Adrenal gland (tissue), 12 donors: Measurements from ENCODE around the gene ADIRF. TPM values are rescaled to one million over a fixed set of nuclear protein-coding genes. Genes with fewer than 3 reads are reported as not detected.
A peak's percentile ranks its signal among the peaks of the same experiment; 100 is the strongest.
"Not testable (repeated sequence)": the region's sequence is repeated elsewhere in the genome, so short reads cannot be mapped to it uniquely, and the experiment has no call there.

Experiments
- DNase-seq, 7 donors: peaks; one replicate each; pipeline ENCODE4 v3.0.0-alpha.2; 2019 to 2020
- H3K27ac ChIP-seq, 5 donors: fragments of 200-600 bp; sonication (generic) in 4 of 5; 1 replicate in 3 of 5; 2 replicates in 2 of 5; pipeline versions ENCODE4 v1.5.1 to v1.8.0; 2016 to 2020; ENCODE audit warnings: mild to moderate bottlenecking in 1 of 5
- H3K27me3 ChIP-seq: fragments of 200-600 bp; 2 replicates; pipeline ENCODE4 v1.8.0; 2021
- H3K36me3 ChIP-seq, 2 donors: fragments of 200-600 bp; replicated peaks in 1 of 2; 1 replicate in 1 of 2; 2 replicates in 1 of 2; pipeline versions ENCODE4 v1.5.1 to v1.8.0; 2018 to 2022
- H3K4me1 ChIP-seq, 2 donors: fragments of 200-600 bp; replicated peaks in 1 of 2; 1 replicate in 1 of 2; 2 replicates in 1 of 2; pipeline versions ENCODE4 v1.5.1 to v1.8.0; 2018 to 2021
- H3K4me3 ChIP-seq, 4 donors: fragments of 200-600 bp; sonication (generic) in 3 of 4; one replicate each; pipeline ENCODE4 v1.5.1; 2016 to 2018
- H3K9me3 ChIP-seq, 3 donors: fragments of 200-600 bp; sonication (generic) in 1 of 3; replicated peaks in 1 of 3; 1 replicate in 2 of 3; 2 replicates in 1 of 3; pipeline versions ENCODE4 v1.5.1 to v1.8.0; 2016 to 2021
- CTCF ChIP-seq, 6 experiments: fragments of 450-650 bp in 4 of 6; fragments of 200-600 bp in 2 of 6; sonication (generic) in 1 of 6; IDR thresholded peaks; 1 replicate in 5 of 6; 2 replicates in 1 of 6; pipeline versions ENCODE4 v1.5.1 to v1.8.0; 2016 to 2021; ENCODE audit warnings: antibody characterized with exemption in 6 of 6, mild to moderate bottlenecking in 2 of 6, moderate library complexity in 1 of 6
- POLR2A ChIP-seq, 2 donors: fragments of 450-650 bp; IDR thresholded peaks; one replicate each; pipeline ENCODE4 v1.6.1; 2017; ENCODE audit warnings: antibody characterized with exemption in 2 of 2, mild to moderate bottlenecking in 2 of 2, moderate library complexity in 1 of 2
- WGBS, 4 donors: extraction: QIAGEN DNeasy Blood & Tissue Kit in 2 of 4; methylation state at CpG; one replicate each; pipeline versions ENCODE4 v1.1.5 to v1.1.7; 2013 to 2017; 5-methylcytosine and 5-hydroxymethylcytosine counted together
- intact Hi-C, 2 donors: fragments of 100-400 bp; cut with DNase I; formaldehyde crosslinking; loops; one replicate each; pipeline versions ENCODE4 v1.14.1 to v1.15.0; 2022 to 2023
- polyA plus RNA-seq, 3 donors: library from polyadenylated mRNA; stranded (reverse); fragments of 200-250 nt in 2 of 3; fragments of 350-450 nt in 1 of 3; fragmentation: Illumina TruSeq in 1 of 3; extraction: RNeasy Lipid Tissue Mini Kit (QIAGEN cat#74804) in 1 of 3; gene quantifications; one replicate each; pipeline ENCODE4 v1.2.3, GENCODE V29; 2013 to 2014
- total RNA-seq, 9 donors: library from RNA; depleted of rRNA in 4 of 9; stranded (reverse); fragments of >200 nt in 4 of 9; fragments of 120-200 nt in 1 of 9; fragmentation: NEBNext Ultra II Directional in 1 of 9; extraction: Animal tissue kit (Norgen Biotek cat#: 25700) in 1 of 9; gene quantifications; one replicate each; pipeline versions ENCODE4 v1.1.0 to v1.2.4, GENCODE V29; 2013 to 2023
- donor health status: healthy with polysubstance abuse.
- donor health status: Bipolar disorder and iron deficiency.
- donor health status: DM: yes; HTN: yes; CAD: no.
- donor health status: DM: no; HTN: no; CAD: no.
- donor health status: DM: no; HTN: no; CAD: no.
- donor health status: DM: yes; HTN: yes; CAD: no.

Gene ADIRF
- total and polyA plus RNA-seq, 12 donors = 3.3 to 592 (median 22.6) TPM

GRCh38 chr10:86952106-86952505 is 16.2 kb upstream of the ADIRF start:
- Histone ChIP-seq H3K27me3 (no peaks in the 10 kb centered on the region), H3K36me3 (no peaks in the 10 kb centered on the region), H3K4me3 (no peak overlapping the region), H3K27ac (no peak overlapping the region), H3K4me1 (peaks cover 21 to 25% of the 10 kb centered on the region in 2 donors), H3K9me3 (no peaks in the 10 kb centered on the region)
- no peak for DNase-seq
- 87 to 94% (median 92%) methylated on average over 7 of the region's 7 CpGs for WGBS, 4 donors
- intact Hi-C loops = no loop called here
- TF ChIP-seq CTCF (IDR thresholded peaks at IDR 0.05) (no peak), POLR2A (IDR thresholded peaks at IDR 0.05) (no peak)

DNA sequence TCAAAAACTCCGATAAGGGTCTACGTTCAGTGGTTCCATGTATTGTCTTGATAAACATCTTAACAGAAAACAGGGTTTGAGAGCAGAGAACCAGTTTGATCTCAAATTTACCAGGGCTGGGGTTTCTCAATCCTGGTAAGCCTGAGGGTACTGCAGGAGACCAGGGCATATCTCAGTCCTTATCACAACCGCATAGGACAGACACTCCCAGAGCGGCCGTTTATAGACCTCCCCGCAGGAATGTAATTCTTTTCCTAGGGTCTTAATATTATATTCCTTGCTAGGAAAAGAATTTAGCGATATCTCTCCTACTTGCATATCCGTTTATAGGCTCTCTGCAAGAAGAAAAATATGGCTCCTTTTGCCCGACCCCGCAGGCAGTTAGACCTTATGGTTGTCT is 15.6 kb upstream of the ADIRF start:
- Histone ChIP-seq H3K4me1 (peaks cover 21 to 28% of the 10 kb centered on the region in 2 donors), H3K4me3 (peak overlapping the region in 1 of 4 donors; percentile 23)
- H3K36me3 ChIP-seq, DNase-seq, H3K27me3 ChIP-seq, H3K27ac ChIP-seq, intact Hi-C loops, H3K9me3 ChIP-seq: not testable (repeated sequence)
- WGBS, 4 donors = 93 to 100% (median 94%) methylated on average over 10 of the region's 10 CpGs

GRCh38 chr10:86953747-86954680 is 14.3 kb upstream of the ADIRF start:
- H3K4me3 ChIP-seq = peak overlapping the region in 1 of 4 donors; percentile 23
- H3K9me3 ChIP-seq = no peaks in the 10 kb centered on the region
- H3K4me1 ChIP-seq = peaks cover 34 to 41% of the 10 kb centered on the region in 2 donors
- H3K27ac ChIP-seq = peak overlapping the region; percentile 89 to 94 (median 92)
- no peak for TF ChIP-seq CTCF (IDR thresholded peaks at IDR 0.05)
- TF ChIP-seq POLR2A (IDR thresholded peaks at IDR 0.05) = peak in 1 of 2 donors; percentile 29
- intact Hi-C loops = no loop called here
- H3K27me3 ChIP-seq = no peaks in the 10 kb centered on the region
- no peaks in the 10 kb centered on the region for H3K36me3 ChIP-seq
- DNase-seq = peak; percentile 81 to 92 (median 89)
- WGBS, 4 donors = 44 to 68% (median 50%) methylated on average over 3 to 15 of the region's 15 CpGs

GRCh38 chr10:86954681-86955500 is 13.4 kb upstream of the ADIRF start:
- intact Hi-C loops = no loop called here
- Histone ChIP-seq H3K27me3 (no peaks in the 10 kb centered on the region), H3K27ac (peak overlapping the region; percentile 89 to 94 (median 92)), H3K36me3 (no peaks in the 10 kb centered on the region), H3K9me3 (no peaks in the 10 kb centered on the region), H3K4me1 (peaks cover 43 to 50% of the 10 kb centered on the region in 2 donors), H3K4me3 (peak overlapping the region in 1 of 4 donors; percentile 14)
- WGBS, 4 donors = 41 to 57% (median 44%) methylated on average over 11 to 13 of the region's 13 CpGs; no CpG with 5 or more reads in 1 of the 4 donors
- no peak for DNase-seq
- no peak for TF ChIP-seq POLR2A (IDR thresholded peaks at IDR 0.05)
- TF ChIP-seq CTCF (IDR thresholded peaks at IDR 0.05) = no peak
